ENCODE data around the gene MMP15.
"Not testable (repeated sequence)": the region's sequence is repeated elsewhere in the genome, so short reads cannot be mapped to it uniquely, and the experiment has no call there.

The MMP15 gene

DNA sequence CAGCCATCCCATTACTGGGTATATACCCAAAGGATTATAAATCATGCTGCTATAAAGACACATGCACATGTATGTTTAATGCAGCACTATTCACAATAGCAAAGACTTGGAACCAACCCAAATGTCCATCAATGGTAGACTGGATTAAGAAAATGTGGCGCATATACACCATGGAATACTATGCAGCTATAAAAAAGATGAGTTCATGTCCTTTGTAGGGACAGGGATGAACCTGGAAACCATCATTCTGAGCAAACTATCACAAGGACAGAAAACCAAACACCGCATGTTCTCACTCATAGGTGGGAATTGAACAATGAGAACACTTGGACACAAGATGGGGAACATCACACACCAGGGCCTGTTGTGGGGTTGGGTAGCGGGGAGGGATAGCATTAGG is 64.8 kb downstream of the MMP15 start:
- not testable (repeated sequence) for DNase-seq

- DNase-seq = no peak
Measured at GRCh38 chr16:58094026-58094425, 68.5 kb downstream of the MMP15 start.

- no peak for DNase-seq
Measured at GRCh38 chr16:58094791-58095574, 69.4 kb downstream of the MMP15 start.

DNA sequence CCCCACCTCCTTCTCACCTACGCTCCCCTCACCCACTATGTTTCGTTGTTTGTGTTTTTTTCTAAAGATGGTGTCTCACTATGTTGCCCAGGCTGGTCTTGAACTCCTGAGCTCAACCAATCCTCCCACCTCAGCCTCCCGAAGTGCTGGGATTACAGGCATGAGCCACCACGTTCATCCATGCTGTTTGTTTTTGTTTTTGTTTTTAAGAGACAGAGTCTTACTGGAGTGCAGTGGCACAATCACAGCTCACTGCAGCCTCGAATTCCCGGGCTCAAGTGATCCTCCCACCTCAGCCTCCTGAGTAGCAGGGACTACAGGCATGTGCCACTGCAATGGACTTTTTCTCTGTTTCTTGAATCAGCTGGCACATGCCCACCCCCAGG is 70.0 kb downstream of the MMP15 start:
- DNase-seq = not testable (repeated sequence)

DNA sequence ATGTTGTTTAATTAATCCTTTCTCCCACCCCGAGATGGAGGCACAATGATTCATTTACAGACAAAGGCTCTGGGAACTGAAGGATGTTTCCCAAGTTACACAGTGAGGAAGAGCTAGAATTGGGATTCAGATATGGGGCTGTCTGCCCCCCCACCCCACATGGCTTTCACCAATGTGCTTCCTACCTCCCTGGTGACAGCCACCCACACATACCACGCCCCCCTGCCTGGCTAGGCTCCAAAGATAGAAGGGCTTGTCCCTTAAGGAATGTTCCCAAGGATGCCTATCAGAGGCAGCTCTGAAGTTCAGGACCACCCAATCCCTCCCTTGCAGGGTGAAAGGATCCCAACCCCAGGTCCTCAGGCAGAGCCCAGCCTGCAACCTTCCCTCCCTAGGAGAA is 70.7 kb downstream of the MMP15 start:
- no peak for DNase-seq
